Measurements from ENCODE around the gene MYL11.

The MYL11 gene

GRCh38 chr16:30371248-30371816 lies 3.3 kb upstream of the MYL11 start:
- DNase-seq (ENCODE audit: low spot score): no peak

GRCh38 chr16:30372038-30372712 lies 2.4 kb upstream of the MYL11 start:
- DNase-seq (ENCODE audit: low spot score): no peak

GRCh38 chr16:30372725-30373124 lies 1.9 kb upstream of the MYL11 start:
- no peak for DNase-seq (ENCODE audit: low spot score)

- no peak for DNase-seq (ENCODE audit: low spot score)
Measured at GRCh38 chr16:30375864-30376263, 1.3 kb downstream of the MYL11 start.

- no peak for DNase-seq (ENCODE audit: low spot score)
Measured at GRCh38 chr16:30376461-30376902, 1.9 kb downstream of the MYL11 start.

- DNase-seq (ENCODE audit: low spot score): no peak
Measured at GRCh38 chr16:30377050-30377811, 2.6 kb downstream of the MYL11 start.

- DNase-seq (ENCODE audit: low spot score): peak; percentile 92
Measured at GRCh38 chr16:30377812-30378235, 3.2 kb downstream of the MYL11 start.

GRCh38 chr16:30378236-30379157 lies 3.9 kb downstream of the MYL11 start:
- DNase-seq (ENCODE audit: low spot score): peak; percentile 99

GRCh38 chr16:30379158-30379783 lies 4.7 kb downstream of the MYL11 start:
- DNase-seq (ENCODE audit: low spot score): no peak

- no peak for DNase-seq (ENCODE audit: low spot score)
Measured at GRCh38 chr16:30380072-30380802, 5.6 kb downstream of the MYL11 start.

- DNase-seq (ENCODE audit: low spot score): no peak
Measured at GRCh38 chr16:30380803-30381208, 6.2 kb downstream of the MYL11 start.

GRCh38 chr16:30381291-30382041 lies 6.9 kb downstream of the MYL11 start:
- DNase-seq (ENCODE audit: low spot score): no peak

- DNase-seq (ENCODE audit: low spot score): no peak
Measured at GRCh38 chr16:30382111-30382881, 7.7 kb downstream of the MYL11 start, which contains the start of gene SEPTIN1. Gene SEPTIN1, minus strand, starts transcription at chr16:30382561. Its CDS starts 19 bp downstream, at chr16:30382542.

- DNase-seq (ENCODE audit: low spot score): no peak
Measured at GRCh38 chr16:30383521-30383920, 8.9 kb downstream of the MYL11 start.

- DNase-seq (ENCODE audit: low spot score): no peak
Measured at GRCh38 chr16:30394592-30395154, 20.1 kb downstream of the MYL11 start.

GRCh38 chr16:30395155-30395991 lies 20.8 kb downstream of the MYL11 start, which contains the start of gene ZNF48:
Gene ZNF48, plus strand, starts transcription at chr16:30395420. Its CDS starts 375 bp downstream, at chr16:30395795.
- DNase-seq (ENCODE audit: low spot score): peak; percentile 93

GRCh38 chr16:30395992-30396585 lies 21.5 kb downstream of the MYL11 start:
- DNase-seq (ENCODE audit: low spot score): no peak

Data from putamen (tissue), 1 donor.